Putamen (tissue), 1 donor: ENCODE data around the gene WDR82.

Experiments
- DNase-seq: peaks from one replicate; pipeline ENCODE4 v3.0.0-alpha.2; 2016; ENCODE audit warnings: low spot score

Gene WDR82

DNA sequence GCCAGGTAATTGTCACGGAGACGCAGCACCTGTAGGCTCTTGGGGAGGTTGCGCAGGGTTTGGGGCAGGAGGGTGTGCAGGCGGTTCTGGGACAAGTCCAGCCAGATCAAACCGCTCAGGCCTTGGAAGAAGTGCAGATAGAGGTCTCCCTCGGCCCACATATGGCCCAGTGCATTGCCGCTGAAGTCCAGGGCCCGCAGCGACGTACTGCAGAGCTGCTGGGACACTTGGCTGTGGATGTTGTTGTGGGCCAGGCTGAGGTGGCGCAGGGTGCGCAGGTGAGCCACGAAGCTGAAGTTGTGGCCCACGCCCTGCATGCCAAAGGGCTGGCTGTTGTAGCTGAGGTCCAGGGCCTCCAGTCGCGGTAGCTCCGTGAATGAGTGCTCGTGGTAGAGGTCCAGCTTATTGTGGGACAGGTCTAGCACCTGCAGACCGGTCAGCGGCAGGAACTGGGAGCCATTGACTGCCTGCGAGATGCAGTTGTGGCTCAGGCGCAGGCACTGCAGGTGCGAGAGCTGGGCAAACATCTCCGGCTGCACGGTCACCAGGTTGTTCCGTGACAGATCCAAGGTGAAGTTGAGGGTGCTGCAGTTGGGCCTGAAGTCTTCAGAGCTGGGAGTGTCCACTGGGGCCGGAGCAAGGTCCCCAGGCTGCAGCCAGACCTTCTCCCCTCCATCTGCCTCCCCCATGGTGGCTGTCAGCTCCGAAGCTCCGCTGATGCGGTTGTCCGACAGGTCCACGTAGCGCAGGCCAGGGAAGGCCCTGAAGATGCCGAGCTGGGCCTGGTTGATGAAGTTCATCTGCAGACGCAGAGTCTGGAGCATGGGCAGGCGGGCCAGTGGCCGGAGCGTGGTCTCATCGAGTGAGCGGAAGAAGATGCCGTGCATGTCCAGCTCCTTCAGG is 55.9 kb downstream of the WDR82 start:
- no peak for DNase-seq

DNA sequence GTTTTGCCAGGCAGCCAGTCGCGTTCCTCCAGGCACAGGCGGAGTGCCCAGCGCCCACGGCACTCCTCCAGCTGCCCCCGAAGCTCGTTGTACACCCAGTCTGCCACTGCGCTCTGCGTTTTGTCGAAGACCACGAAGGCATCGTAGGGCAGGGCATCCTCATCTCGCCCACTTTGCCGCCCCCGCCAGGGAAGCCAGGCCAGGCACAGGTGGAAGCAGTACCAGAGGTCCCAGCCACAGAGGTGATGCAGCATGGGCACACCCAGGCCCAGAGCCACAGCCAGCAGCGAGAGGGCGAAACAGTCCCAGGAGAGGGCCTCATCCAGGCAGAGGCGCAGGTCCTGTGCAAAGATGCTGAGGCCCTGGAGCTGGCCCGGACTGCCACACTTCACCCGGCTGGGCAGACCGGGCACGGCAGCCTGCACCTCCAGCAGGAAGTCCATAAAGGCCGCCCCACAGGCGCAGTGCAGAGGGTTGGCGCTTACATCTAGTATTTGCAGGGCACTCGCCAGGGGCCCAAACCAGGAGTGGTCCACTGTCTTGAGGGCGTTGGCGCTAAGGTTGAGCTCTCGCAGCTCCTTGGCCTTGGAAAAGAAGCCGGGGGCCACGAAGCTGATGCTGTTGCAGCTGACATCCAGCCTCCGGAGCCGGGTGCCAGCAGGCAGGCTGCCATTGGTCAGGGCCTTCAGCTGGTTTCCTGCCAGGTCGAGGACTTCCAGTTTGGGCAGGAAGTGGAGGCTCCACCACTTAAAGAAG is 56.7 kb downstream of the WDR82 start:
- no peak for DNase-seq

DNA sequence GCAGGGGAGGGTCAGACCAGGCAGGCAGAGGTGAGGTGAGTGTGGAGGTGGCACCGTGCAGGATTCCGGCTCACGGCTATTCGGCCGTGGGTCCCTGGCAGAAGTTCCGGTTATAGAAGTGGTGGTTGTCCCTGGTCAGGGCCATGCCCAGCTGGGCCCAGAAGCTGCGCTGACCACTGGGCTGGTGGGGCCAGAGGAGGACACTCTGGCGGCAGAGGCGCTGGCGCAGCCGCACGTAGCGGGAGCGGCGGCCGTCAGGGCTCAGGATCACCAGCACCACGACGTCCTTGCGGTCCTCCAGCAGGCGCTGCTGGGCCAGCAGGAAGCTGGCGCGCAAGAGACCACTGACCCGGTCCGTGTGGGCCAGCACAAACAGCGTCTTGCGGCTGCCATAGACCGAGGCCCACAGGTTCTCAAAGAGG is 57.3 kb downstream of the WDR82 start:
- DNase-seq, result no peak

DNA sequence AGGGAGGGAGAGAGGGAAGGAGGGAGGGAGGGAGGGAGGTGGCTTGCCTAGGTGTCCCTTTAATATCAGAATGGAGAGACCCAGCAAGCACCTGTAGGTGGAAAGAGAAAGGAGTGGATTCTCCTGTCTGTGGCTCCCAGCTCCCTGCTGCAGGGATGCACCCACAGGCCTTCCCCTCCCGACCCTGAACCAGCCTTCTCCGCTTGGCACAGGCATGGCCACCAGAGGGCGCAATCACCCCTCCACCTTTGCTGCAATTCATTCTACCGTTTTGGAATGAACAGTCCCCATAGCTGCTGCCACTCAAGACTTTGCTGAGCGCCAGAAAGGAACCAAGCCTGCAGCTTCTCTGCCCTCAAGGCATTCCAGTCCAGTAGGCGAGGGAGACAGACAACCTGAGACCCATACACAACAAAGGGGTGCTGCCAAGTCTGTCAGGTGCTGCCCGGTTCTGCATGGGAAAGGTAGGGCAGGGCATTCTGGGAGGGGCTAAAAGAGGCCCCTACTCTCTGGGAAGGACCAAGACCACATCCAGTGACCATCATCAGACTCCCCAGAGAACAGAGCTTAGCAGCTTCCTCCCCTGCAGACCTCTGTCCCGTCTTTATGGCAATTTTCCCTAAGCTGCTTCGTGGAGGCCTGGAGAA is 57.9 kb downstream of the WDR82 start:
- peak; percentile 72 for DNase-seq

DNA sequence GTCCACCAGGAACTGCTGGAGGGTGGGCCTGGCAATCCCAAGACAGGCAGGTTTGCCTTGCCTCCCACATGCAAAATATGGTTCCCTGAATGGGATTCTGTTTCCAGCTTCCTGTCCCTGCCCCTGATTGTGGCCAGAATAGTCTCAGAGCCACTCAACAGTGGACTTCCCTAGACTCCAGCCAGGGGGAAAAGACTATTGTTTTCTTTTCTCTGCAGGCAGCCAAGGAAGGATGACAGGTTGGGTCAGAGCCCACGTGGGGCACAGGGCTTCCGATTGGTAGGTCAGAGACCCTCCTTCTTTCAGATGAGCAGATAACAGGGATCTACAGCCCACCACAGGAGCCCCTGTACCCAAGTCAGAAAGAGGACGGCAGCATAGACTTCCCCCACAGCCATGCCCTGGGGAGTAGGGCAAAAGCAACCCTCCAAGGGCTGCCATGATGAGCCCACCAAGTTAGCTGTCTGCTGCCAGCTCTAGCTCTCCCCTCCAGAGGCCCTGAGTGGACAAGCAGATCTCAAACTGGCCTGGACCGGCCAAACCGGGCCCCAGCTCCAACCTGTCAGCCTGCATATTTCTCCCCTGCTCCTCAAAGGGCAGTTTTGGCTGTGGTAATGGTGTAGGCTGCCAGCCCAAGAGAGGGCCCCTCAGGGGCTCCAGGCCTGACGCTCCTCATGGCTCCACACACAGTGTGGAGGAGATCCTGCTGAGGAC is 59.4 kb downstream of the WDR82 start:
- DNase-seq, result no peak

DNA sequence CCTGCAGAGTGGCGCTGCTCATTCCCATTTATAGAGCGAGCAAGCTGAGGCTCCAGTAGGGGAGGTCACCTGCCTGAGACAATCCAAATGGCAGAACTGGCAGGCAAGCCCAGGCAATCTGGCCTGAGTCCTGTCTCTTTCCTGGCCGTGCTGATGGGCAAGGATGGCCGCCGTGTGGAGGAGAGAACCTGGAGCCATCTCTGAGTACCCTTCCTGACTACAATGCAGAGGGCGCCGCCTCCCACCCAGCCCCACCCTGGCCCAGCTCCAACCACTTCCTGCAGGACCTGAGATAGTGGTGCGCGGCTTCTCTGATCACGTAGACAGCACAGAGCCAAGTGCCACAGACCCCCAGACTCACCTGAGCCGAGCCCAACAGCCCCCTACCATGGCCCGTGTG is 60.0 kb downstream of the WDR82 start:
- DNase-seq, result no peak

DNA sequence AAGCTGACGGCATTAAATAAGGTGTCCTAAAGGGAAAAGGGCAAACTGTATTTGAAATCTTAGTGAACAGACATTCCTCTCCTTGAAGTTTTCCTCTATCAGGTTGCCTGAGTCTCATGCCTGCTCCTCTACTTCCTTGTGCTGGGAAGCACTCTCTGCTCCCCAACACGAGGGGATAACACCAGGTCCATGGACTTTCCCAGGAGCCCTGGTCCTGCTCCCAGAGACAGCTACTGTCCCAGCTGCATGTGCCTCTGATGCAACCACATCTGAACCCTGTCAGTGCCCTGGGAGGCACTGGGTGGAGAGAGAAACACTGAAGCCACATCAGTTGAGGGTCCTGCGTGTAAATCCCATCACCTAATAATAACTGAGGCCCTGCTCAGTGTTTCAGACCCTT is 60.4 kb downstream of the WDR82 start:
- no peak for DNase-seq

DNA sequence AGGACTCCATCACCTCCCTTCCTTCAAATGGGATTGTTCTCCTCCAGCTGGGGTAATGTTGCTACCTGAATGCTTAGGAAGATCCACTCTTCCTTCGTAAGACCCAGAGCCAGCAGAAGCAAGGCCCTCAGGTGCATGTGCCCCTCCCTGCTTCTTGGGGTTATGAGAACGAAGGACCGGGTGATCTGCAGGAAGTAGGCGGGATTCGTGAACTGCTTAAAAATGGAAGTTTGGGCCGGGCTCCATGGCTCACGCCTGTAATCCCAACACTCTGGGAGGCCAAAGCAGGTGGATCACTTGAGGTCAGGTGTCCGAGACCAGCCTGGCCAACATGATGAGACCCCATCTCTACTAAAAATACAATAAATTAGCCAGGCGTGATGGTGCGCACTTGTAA is 61.0 kb downstream of the WDR82 start:
- no peak for DNase-seq

DNA sequence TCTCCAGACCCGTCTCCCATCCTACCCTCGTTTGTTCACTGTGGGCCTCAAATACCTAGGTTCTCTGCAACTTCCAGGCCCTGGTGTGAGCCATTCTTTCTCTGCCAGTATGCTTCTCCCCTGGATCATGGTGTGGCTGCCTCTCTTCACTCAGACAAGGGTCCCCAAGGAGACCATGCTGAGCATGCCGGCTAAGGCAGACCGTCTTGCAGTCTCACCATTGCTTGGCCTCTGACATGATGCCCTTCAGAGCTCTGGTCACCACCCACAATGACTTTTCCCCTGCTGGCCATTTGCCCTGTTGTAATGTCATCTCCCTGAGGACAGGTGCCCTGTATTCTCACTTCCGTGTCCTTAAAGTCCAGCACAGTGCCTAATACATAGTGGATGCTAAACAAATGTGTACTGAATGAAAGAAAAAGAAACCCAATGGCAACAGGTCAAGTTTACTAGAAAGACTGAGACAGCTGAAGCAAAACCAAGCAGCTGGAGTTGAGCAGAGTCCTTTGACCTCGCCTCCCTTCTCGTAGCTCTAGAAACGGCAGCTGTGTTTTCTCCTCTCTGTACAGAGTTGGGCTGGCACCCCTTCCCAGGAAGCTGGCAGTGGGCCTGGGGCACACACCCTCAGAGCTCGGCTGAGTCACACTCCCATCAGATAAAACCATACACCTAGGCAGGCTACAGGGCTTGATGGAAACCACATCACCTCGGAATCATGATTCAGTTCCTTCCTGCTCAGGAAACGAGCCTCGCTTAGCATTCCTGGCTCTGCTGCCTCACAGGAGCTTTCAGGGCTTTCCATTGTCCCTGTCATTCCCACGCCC is 61.7 kb downstream of the WDR82 start:
- DNase-seq, result no peak

DNA sequence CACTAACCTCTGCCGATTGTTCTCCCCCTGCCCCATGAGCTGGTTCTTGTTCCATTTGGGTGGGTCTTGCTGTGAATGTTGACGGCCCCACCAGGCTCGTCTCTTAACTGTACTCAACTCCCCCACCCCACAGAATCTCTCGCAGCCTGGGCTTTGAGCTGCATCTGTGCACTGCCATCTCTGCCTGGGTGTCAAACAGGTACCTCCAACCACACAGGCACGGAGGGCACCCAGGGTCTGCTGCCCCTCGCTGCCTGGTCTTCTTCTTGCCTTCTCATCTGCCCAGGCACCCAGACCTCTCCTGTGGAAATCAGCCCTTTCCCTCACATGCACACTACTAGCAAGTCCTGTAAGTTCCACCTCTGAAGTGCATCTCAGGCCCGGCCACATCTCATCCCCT is 63.1 kb downstream of the WDR82 start:
- no peak for DNase-seq

DNA sequence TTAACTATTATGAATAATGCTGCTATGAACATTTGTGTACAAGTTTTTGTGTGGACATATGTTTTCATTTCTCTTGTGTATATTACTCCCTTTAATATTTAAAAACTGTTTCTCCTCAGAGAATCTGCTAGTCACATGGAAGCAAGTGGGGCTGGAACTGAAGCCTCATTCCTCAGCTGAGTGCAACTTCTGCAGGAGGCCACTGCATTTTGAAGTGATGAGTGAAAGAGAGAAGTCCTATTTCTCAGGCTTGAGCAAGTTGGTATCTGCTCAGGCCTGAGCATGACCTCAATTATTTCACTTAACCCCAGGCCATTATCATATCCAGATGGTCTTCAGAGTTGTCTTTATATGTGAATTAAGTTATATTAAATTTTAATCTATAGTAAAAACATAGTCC is 64.5 kb downstream of the WDR82 start:
- no peak for DNase-seq

DNA sequence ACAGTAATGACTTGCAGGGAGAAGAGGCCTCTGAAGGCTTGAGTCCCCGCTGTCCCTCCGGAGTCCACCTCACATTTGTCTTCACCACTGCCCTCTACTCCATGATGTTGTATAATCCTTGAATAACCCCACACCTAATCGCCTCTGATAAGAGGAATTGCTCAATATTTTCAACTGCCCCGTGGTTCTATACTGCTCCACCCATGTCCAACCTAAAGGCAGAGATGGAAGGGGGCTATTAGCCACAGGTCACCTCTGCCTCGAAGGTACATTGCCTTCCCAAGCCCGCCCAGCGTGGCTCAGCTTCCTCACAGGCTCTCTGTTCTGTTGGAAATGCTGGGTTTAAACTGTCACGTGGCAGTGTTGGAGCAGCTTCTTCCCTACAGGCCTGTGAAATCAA is 65.4 kb downstream of the WDR82 start:
- no peak for DNase-seq

DNA sequence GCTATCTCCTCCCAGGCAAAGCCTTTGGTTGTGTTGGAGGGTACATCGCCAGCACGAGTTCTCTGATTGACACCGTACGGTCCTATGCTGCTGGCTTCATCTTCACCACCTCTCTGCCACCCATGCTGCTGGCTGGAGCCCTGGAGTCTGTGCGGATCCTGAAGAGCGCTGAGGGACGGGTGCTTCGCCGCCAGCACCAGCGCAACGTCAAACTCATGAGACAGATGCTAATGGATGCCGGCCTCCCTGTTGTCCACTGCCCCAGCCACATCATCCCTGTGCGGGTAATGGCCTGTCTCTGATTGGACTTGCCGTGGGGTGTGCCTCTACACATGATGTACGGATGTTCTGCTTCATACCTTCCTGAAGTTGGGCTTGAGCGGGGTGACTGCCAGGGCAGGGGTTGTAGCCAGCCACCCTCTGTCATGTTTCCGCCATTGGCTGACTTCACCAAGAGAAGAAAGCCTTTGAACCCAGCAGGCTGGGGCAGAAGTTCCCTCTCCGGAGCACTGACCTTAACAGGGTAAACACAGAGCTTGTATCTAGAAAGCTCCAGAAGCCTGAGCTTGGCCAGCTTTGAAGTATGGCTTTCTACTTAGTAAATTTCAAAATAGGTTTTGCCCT is 67.1 kb downstream of the WDR82 start:
- DNase-seq, result no peak

DNA sequence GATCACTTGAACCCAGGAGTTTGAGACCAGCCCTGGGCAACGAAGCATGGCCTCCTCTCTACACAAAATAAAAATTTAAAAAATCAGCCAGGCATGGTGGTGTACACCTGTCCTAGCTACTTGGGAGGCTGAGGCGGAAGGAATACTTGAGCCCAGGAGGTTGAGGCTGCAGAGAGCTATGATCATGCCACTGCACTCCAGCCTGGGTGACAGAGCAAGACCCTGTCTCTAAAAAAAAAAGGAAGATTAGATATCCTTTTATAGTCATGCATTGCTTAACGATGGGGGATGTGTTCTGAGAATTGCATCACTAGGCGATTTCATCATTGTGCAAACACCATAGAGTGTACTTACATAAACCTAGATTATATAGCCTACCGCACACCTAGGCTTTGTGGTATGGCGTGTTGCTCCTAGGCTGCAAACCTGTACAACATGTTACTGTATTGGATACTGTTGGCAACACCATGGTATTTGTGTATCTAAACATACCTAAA is 67.9 kb downstream of the WDR82 start:
- no peak for DNase-seq

DNA sequence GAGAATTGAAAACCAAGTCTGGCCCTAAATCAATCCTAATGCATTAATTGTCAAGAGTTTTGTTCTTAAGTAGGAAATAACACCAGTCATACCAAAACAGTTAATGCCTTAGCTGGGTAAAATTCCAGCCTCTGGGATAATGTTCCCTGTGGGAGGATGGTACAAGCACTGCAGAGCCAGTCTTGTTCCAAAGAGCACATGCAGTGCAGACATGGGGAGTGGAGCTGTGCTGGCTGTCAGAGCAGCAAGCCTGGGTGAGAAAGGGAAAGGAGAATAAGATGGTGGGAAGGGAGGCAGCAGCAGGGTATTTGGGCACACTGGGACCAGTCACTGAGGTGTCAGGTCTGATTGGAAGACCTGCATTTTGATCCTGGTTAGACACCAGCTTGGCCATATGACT is 68.4 kb downstream of the WDR82 start:
- no peak for DNase-seq

DNA sequence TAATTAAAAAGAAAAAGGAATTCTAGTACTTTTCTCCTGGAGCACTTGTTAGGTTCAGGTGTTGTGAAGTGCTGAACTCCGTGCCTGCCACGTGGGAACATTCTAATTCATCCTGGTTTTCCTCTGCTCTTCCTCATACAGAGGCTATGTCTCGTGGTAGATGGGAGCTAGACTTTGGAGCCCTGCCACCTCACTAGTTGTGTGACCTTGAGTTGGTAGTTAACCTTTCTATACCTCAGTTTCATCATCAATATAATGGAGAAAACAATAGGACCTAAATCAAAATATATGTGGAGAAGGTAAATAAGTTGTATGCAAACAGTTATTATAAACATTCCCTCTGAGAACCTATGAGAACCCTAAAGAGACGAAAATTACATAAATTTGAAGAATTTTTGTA is 69.9 kb downstream of the WDR82 start:
- DNase-seq, result no peak

DNA sequence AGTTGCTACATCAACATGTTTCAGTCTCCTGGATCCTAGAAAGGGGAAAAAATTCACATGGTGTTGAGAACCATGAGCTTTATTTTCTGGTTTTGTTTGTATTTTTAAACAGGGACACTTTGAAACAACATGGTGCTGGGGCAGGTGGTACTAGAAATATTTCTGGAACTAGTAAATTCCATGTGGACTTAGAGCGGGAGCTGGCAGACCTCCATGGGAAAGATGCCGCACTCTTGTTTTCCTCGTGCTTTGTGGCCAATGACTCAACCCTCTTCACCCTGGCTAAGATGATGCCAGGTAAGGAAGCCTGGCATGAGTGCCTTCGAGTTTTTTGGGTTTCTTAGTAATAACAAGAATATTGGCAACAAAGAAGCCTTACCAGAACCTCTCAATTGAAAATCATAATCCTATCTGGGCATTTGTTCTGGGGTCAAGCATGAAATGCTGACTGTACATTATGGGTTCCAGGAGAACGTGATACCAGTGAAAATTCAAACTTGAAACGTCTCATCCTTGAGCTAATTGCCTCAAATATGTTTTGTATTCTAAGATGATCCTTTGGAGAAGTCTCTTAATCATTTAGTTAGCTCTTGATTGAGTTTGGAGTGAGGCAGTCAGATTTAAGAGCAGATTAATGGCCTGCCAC is 72.6 kb downstream of the WDR82 start:
- no peak for DNase-seq
